OCI-LY7 (cell line): ENCODE measurements around the gene GABPB2. TPM values are rescaled to one million over a fixed set of nuclear protein-coding genes. Genes with fewer than 3 reads are reported as not detected.

Experiments used
- Bru-seq: library from RNA; stranded (reverse); fragments of 400-500 nt; gene quantifications from one replicate; lab custom pipeline; 2021; lab: Mats Ljungman, UMichigan
- BruChase-seq, 2 experiments: library from RNA; stranded (reverse); fragments of 400-500 nt; gene quantifications; one replicate each; lab custom pipeline; 2021; lab: Mats Ljungman, UMichigan
- BruUV-seq: library from RNA; stranded (reverse); fragments of 400-500 nt; replicated peaks from 2 replicates; lab custom pipeline; 2021; lab: Mats Ljungman, UMichigan
- CTCF ChIA-PET: fragments of 300-600 bp; sonication (Branson Sonifier 250); formaldehyde crosslinking; loops from one replicate; lab custom pipeline; 2022; ENCODE audit warnings: antibody characterized with exemption; ENCODE audit not compliant: unreplicated experiment; lab: Charles Lee
- POLR2A ChIA-PET: fragments of 300-600 bp; sonication (Branson Sonifier 250); formaldehyde crosslinking; loops from one replicate; lab custom pipeline; 2022; ENCODE audit warnings: antibody characterized with exemption; lab: Charles Lee
- DNase-seq: peaks from one replicate; pipeline ENCODE4 v3.0.0-alpha.2; 2015; ENCODE audit warnings: low spot score
- H2AFZ ChIP-seq: fragments of 200-600 bp; sonication (generic), shearing (Covaris generic); 2 replicates; pipeline ENCODE4 v1.6.1; 2014; ENCODE audit warnings: mild to moderate bottlenecking, antibody characterized with exemption, low read length, moderate library complexity
- H3K27ac ChIP-seq: fragments of 200-600 bp; sonication (generic); 2 replicates; pipeline ENCODE4 v1.5.1; 2014; ENCODE audit warnings: mixed run types, low read depth, mild to moderate bottlenecking, moderate library complexity, low read length, inconsistent platforms; ENCODE audit not compliant: poor library complexity, severe bottlenecking
- H3K36me3 ChIP-seq: fragments of 200-600 bp; sonication (generic); 2 replicates; pipeline ENCODE4 v1.6.1; 2014; ENCODE audit warnings: mild to moderate bottlenecking, antibody characterized with exemption, low read length, moderate library complexity, mixed read lengths; ENCODE audit not compliant: insufficient read depth
- H3K4me1 ChIP-seq: fragments of 200-600 bp; sonication (generic); 2 replicates; pipeline ENCODE4 v1.5.1; 2014; ENCODE audit warnings: mild to moderate bottlenecking, low read length; ENCODE audit not compliant: insufficient read depth, poor library complexity, severe bottlenecking
- H3K4me2 ChIP-seq: fragments of 200-600 bp; sonication (generic); 2 replicates; pipeline ENCODE4 v1.6.1; 2014; ENCODE audit warnings: mild to moderate bottlenecking, low read length
- H3K4me3 ChIP-seq: fragments of 200-600 bp; sonication (generic); 2 replicates; pipeline ENCODE4 v1.5.1; 2014; ENCODE audit warnings: mild to moderate bottlenecking, low read depth, low read length; ENCODE audit not compliant: poor library complexity, severe bottlenecking
- H3K79me2 ChIP-seq: fragments of 200-600 bp; sonication (generic); 2 replicates; pipeline ENCODE4 v1.6.1; 2016; ENCODE audit warnings: low read depth, mild to moderate bottlenecking, low read length, moderate library complexity, mixed read lengths; ENCODE audit not compliant: insufficient read depth
- H3K9me2 ChIP-seq: fragments of 200-600 bp; sonication (generic); 2 replicates; pipeline ENCODE4 v1.6.1; 2016; ENCODE audit warnings: mild to moderate bottlenecking, low read length, mixed read lengths; ENCODE audit not compliant: insufficient read depth
- H3K9me3 ChIP-seq: fragments of 200-600 bp; sonication (generic); 2 replicates; pipeline ENCODE4 v1.6.1; 2014; ENCODE audit warnings: mild to moderate bottlenecking, mixed run types, low read length, mixed read lengths
- H4K20me1 ChIP-seq: fragments of 200-600 bp; sonication (generic); 2 replicates; pipeline ENCODE4 v1.6.1; 2014; ENCODE audit warnings: mild to moderate bottlenecking, antibody characterized with exemption, low read length, moderate library complexity, mixed read lengths; ENCODE audit not compliant: insufficient read depth
- EZH2phosphoT487 ChIP-seq: fragments of 200-600 bp; sonication (generic); IDR thresholded peaks from 2 replicates; pipeline ENCODE4 v1.6.1; 2018; ENCODE audit warnings: low read depth, borderline replicate concordance, mild to moderate bottlenecking, mixed run types, antibody characterized with exemption, low read length, moderate library complexity, mixed read lengths
- intact Hi-C: fragments of 100-400 bp; cut with micrococcal nuclease; formaldehyde crosslinking; loops from one replicate; pipeline ENCODE4 v1.10.0; 2022; ENCODE audit not compliant: unreplicated experiment
- long read RNA-seq: library from polyadenylated mRNA; stranded (forward); transcript quantifications from one replicate; pipeline ENCODE4 v2.0.0, GENCODE V29; 2022
- total RNA-seq, 2 experiments: library from RNA; depleted of rRNA in 1 of 2; stranded (reverse); fragments of >200 nt in 1 of 2; shearing (Covaris generic) in 1 of 2; gene quantifications; 2 replicates each; pipeline ENCODE4 v1.2.3, GENCODE V29; 2014 to 2022
- TF ChIP-seq, protein P1 (sequence below): fragments of 200-600 bp; sonication (generic); conservative IDR thresholded peaks from 2 replicates; pipeline ENCODE4 v1.5.1; 2014; ENCODE audit warnings: mild to moderate bottlenecking, antibody characterized with exemption, low read length, moderate library complexity, mixed read lengths

The GABPB2 gene
- total RNA-seq (2014; rRNA removed; shearing (Covaris generic)) (14.7 and 17.2 TPM in 2 replicates), total RNA-seq (2022) (18.2 and 20.0 TPM in 2 replicates), Bru-seq, nascent RNA (percentile 55 among the genes with signal in this experiment), BruChase-seq, experiment 1, labeled RNA remaining after a 6-hour chase (percentile 68 among the genes with signal in this experiment), BruChase-seq, experiment 2, labeled RNA remaining after a 2-hour chase (percentile 66 among the genes with signal in this experiment)
- long read RNA-seq, partial matches to known transcripts, result 1 of 5 reads
- long read RNA-seq, other reads (novel, unspliced or antisense), result 4 of 5 reads

DNA sequence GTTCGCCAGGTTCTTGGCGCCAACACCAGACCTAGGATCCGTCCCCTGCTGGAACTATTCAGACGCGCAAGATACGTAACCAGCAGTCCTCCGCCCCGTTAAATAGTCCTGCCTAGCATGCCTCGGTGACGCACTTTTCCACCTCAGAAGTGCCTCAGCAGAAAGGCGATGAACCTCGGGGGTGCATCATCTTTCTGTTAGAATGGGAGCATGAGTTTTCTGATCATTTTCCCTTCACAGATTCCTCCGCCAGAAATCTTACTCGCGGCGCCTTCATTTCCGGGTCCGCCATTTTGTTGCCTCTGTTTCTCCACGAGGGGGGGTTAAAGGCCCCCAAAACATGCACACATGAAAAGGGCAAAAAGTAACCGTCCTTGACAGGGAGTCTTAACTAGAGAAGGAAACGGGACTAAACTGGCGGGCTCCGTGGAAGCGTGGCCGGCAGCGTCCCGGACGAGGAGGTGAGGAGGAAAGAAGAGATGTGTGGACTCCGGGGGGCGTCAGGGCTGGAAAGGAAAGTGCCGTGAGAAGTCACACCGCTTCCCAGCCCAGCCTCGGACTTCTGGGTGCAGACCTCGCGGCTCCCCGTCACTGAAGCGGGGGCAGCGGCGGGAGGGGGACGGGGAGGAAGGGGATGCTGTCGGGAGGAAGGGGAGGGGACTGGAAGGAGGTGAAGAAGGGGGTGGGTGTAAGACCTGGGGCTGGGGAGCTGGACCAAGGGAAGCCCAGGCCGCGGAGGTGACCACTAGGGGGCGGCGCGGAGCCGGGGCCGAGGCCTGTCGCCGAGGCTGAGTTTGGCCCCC, at the start of gene GABPB2:
Gene GABPB2, plus strand, starts transcription at position 288 of the 803 bp plus-strand sequence. CDS start 17,429 bp downstream, outside the sequence.
- Histone ChIP-seq H3K4me1 (peaks cover 21% of the 10 kb centered on the region), H3K27ac (peak within 1 kb of the TSS; percentile 94), H3K36me3 (peaks cover 23% of the 10 kb centered on the region), H3K4me2 (peak within 1 kb of the TSS; percentile 80), H2AFZ (peak within 1 kb of the TSS; percentile 89), H4K20me1 (no peaks in the 10 kb centered on the region), H3K9me2 (no peaks in the 10 kb centered on the region), H3K79me2 (peaks cover 10% of the 10 kb centered on the region; the same call in 1 of the 2 replicates), H3K4me3 (peak within 1 kb of the TSS; percentile 83), H3K9me3 (no peaks in the 10 kb centered on the region)
- CTCF ChIA-PET, result interaction anchor here (1.6 to 1.9 kb wide), 2 partner anchors 10 to 85 kb away, joined by 6 to 7 read pairs; partner anchors contain the start of gene TNFAIP8L2
- BruUV-seq, result TSS peak; percentile 86
- TF ChIP-seq EZH2phosphoT487, result no peak
- TF ChIP-seq, protein P1, sequence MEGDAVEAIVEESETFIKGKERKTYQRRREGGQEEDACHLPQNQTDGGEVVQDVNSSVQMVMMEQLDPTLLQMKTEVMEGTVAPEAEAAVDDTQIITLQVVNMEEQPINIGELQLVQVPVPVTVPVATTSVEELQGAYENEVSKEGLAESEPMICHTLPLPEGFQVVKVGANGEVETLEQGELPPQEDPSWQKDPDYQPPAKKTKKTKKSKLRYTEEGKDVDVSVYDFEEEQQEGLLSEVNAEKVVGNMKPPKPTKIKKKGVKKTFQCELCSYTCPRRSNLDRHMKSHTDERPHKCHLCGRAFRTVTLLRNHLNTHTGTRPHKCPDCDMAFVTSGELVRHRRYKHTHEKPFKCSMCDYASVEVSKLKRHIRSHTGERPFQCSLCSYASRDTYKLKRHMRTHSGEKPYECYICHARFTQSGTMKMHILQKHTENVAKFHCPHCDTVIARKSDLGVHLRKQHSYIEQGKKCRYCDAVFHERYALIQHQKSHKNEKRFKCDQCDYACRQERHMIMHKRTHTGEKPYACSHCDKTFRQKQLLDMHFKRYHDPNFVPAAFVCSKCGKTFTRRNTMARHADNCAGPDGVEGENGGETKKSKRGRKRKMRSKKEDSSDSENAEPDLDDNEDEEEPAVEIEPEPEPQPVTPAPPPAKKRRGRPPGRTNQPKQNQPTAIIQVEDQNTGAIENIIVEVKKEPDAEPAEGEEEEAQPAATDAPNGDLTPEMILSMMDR, result peak; percentile 86
- intact Hi-C loops, result loop anchor here (1.0 kb wide), 2 partner anchors 11 to 86 kb away; partner anchors contain the start of genes CDC42SE1 and TNFAIP8L2
- POLR2A ChIA-PET, result interaction anchor here (0.5 to 1.5 kb wide), 8 partner anchors 9 to 369 kb away, joined by 3 to 8 read pairs (median 4); partner anchors contain the start of gene MLLT11
- peak; percentile 91 for DNase-seq

GRCh38 chr1:151024540-151025146, 45.9 kb upstream of the GABPB2 start:
- no TSS peak for BruUV-seq
- H3K36me3 ChIP-seq, result peaks cover 48% of the 10 kb centered on the region
- ChIA-PET POLR2A (interaction anchor here (0.5 to 1.2 kb wide), 2 partner anchors 49 to 55 kb away, joined by 3 read pairs; no protein-coding TSS in a partner anchor), CTCF (interaction anchor here (0.6 kb wide), 1 partner anchor 66 kb away, joined by 3 read pairs; no protein-coding TSS in a partner anchor)
- H3K27ac ChIP-seq, result no peak overlapping the region
- no peaks in the 10 kb centered on the region for H4K20me1 ChIP-seq
- no peaks in the 10 kb centered on the region for H3K79me2 ChIP-seq
- intact Hi-C loops, result loop anchor here (1.0 kb wide), 2 partner anchors 48 to 132 kb away; partner anchors contain the start of gene TNFAIP8L2
- H3K4me3 ChIP-seq, result no peak overlapping the region
- no peaks in the 10 kb centered on the region for H3K9me2 ChIP-seq
- TF ChIP-seq, protein P1, result peak; percentile 87
- TF ChIP-seq EZH2phosphoT487, result no peak
- no peaks in the 10 kb centered on the region for H3K9me3 ChIP-seq
- no peak overlapping the region for H3K4me2 ChIP-seq
- no peak overlapping the region for H2AFZ ChIP-seq
- DNase-seq, result peak; percentile 67
- H3K4me1 ChIP-seq, result no peaks in the 10 kb centered on the region
